Type B pancreatic cell (in vitro differentiated cells): ENCODE measurements around the gene MINDY4B. TPM values are rescaled to one million over a fixed set of nuclear protein-coding genes. Genes with fewer than 3 reads are reported as not detected.

Experiments
- DNase-seq: peaks from one replicate; pipeline ENCODE4 v3.0.0; 2021; ENCODE audit warnings: mixed read lengths; ENCODE audit not compliant: unreplicated experiment; ENCODE audit errors: extremely low spot score
- H3K27ac Mint-ChIP-seq: 2 replicates; pipeline ENCODE4 v1.8.0; 2021; ENCODE audit warnings: mild to moderate bottlenecking, mixed read lengths
- H3K27me3 Mint-ChIP-seq: 2 replicates; pipeline ENCODE4 v1.8.0; 2021; ENCODE audit warnings: mixed read lengths
- H3K36me3 Mint-ChIP-seq: 2 replicates; pipeline ENCODE4 v1.8.0; 2021; ENCODE audit warnings: mixed read lengths
- H3K4me1 Mint-ChIP-seq: one replicate; pipeline ENCODE4 v1.8.0; 2021; ENCODE audit warnings: mixed read lengths; ENCODE audit not compliant: unreplicated experiment
- H3K4me3 Mint-ChIP-seq: 2 replicates; pipeline ENCODE4 v1.8.0; 2021; ENCODE audit warnings: mild to moderate bottlenecking, mixed read lengths
- H3K9me3 Mint-ChIP-seq: 2 replicates; pipeline ENCODE4 v1.8.0; 2021; ENCODE audit warnings: mixed read lengths
- CTCF ChIP-seq: fragments of 200-600 bp; sonication (generic); conservative IDR thresholded peaks from 2 replicates; pipeline ENCODE4 v1.5.0; 2021; ENCODE audit warnings: antibody characterized with exemption, mild to moderate bottlenecking
- total RNA-seq: library from RNA; stranded (reverse); gene quantifications from 2 replicates; pipeline ENCODE4 v1.2.1, GENCODE V29; 2021; ENCODE audit warnings: low replicate concordance

Gene MINDY4B
- total RNA-seq, 1 donor from 2014 or later: not detected

DNA sequence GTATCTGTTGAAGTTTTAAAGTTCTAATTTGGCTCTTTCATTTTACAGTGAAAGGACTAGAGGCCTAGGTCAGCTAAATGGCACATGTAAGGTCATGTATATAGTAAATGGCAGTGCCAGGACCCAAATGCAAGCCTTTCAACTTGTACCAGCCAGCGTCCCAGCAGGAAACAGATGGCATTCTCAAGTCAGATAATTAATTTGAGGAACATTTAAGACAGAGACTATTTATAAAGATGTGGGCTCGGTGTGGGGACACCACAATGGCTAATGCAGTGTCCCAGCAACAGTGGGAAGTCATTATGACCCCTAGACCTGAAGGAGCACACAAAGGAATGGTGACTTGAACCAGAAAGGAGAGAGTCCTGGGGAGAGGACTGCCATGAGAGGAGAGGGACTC lies 6.1 kb downstream of the MINDY4B start:
- H3K27ac Mint-ChIP-seq: no peak overlapping the region

DNA sequence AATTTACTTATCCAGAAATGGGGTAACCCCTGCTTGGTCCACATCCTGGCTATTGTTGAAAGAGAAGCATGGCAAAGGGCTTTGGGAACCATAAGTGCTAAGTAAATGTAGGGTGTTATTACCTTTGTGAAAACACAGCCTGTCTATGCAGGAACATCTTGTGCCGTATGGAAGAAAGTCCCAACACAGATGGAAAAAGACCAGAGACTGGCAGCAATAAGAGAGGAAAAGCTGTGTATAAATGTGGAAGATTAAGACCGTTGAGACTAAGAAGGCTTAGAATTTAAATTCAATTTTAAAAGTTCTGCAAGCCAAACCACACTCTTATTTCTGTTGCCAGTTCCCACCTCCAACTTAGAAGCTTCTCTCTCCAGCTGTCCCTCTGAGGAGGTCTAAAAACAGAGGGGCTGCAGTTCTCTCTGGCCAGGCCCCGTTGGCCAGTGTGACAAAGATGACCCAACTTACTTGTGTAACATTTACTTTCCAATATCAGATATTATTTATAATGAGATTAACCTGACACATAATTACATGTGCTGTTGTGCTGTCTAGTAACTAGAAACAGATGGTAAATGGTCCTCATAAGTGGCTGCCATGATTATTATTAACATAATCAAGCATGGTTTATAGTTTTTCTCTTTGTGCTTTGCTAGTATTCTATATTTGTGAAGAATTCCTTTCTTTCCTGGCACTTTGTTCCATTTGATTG lies 7.0 kb downstream of the MINDY4B start:
- H3K9me3 Mint-ChIP-seq: no peaks in the 10 kb centered on the region
- no peak overlapping the region for H3K4me3 Mint-ChIP-seq
- H3K4me1 Mint-ChIP-seq: no peaks in the 10 kb centered on the region
- peaks cover 18% of the 10 kb centered on the region for H3K27me3 Mint-ChIP-seq
- no peak overlapping the region for H3K27ac Mint-ChIP-seq
- no peak for DNase-seq
- TF ChIP-seq CTCF: no peak
- H3K36me3 Mint-ChIP-seq: no peaks in the 10 kb centered on the region

More for the DNA sequence above, 6.1 kb downstream of the MINDY4B start:
- Mint-ChIP-seq H3K36me3 (no peaks in the 10 kb centered on the region), H3K27me3 (peaks cover 22% of the 10 kb centered on the region), H3K9me3 (no peaks in the 10 kb centered on the region), H3K4me1 (no peaks in the 10 kb centered on the region), H3K4me3 (no peak overlapping the region)
- TF ChIP-seq CTCF: no peak
- DNase-seq: no peak

DNA sequence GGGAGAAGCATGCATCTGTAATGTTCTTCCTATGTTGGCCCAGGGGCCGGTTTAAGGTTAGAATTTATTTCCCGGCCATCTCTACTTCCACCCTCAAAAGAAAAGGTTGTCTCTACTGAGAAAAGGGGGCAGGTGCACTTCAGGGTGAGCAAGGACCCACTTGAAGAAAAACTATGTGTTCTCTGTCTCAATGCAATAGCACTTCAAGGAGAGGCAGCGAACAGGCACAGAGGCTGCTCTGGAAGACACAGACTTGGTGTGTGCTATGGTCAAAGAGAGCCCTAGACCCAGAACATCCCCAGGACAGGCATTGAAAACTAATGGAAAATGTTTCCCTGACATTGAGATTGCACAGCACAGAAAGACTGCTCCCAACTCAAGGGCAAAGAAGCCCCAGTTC lies 7.6 kb downstream of the MINDY4B start:
- Mint-ChIP-seq H3K4me3 (no peak overlapping the region), H3K27ac (no peak overlapping the region), H3K4me1 (no peaks in the 10 kb centered on the region), H3K9me3 (no peaks in the 10 kb centered on the region), H3K27me3 (peaks cover 15% of the 10 kb centered on the region), H3K36me3 (no peaks in the 10 kb centered on the region)
- TF ChIP-seq CTCF: no peak
- no peak for DNase-seq

- H3K4me1 Mint-ChIP-seq: no peaks in the 10 kb centered on the region
- H3K27me3 Mint-ChIP-seq: peaks cover under 1% of the 10 kb centered on the region
- H3K27ac Mint-ChIP-seq: no peak overlapping the region
- H3K4me3 Mint-ChIP-seq: no peak overlapping the region
- DNase-seq: no peak
- H3K9me3 Mint-ChIP-seq: no peaks in the 10 kb centered on the region
- no peak for TF ChIP-seq CTCF
- no peaks in the 10 kb centered on the region for H3K36me3 Mint-ChIP-seq
Measured at GRCh38 chr3:150890831-150891230, 14.4 kb downstream of the MINDY4B start.

- no peaks in the 10 kb centered on the region for H3K9me3 Mint-ChIP-seq
- TF ChIP-seq CTCF: no peak
Measured at GRCh38 chr3:150890295-150890694, 14.9 kb downstream of the MINDY4B start.

More at GRCh38 chr3:150890295-150890694, 14.9 kb downstream of the MINDY4B start:
- Mint-ChIP-seq H3K4me1 (no peaks in the 10 kb centered on the region), H3K36me3 (no peaks in the 10 kb centered on the region), H3K4me3 (no peak overlapping the region), H3K27me3 (peaks cover 4% of the 10 kb centered on the region), H3K27ac (no peak overlapping the region)
- DNase-seq: no peak
